ENCODE data around the gene ITPR2.
A peak's percentile ranks its signal among the peaks of the same experiment; 100 is the strongest.
"Not testable (repeated sequence)": the region's sequence is repeated elsewhere in the genome, so short reads cannot be mapped to it uniquely, and the experiment has no call there.

The ITPR2 gene

GRCh38 chr12:26755362-26755761 lies 77.6 kb downstream of the ITPR2 start:
- not testable (repeated sequence) for DNase-seq (ENCODE audit: low spot score)

- no peak for DNase-seq (ENCODE audit: low spot score)
These were observed 78.8 kb downstream of the ITPR2 start for GRCh38 chr12:26754148-26754547.

DNA sequence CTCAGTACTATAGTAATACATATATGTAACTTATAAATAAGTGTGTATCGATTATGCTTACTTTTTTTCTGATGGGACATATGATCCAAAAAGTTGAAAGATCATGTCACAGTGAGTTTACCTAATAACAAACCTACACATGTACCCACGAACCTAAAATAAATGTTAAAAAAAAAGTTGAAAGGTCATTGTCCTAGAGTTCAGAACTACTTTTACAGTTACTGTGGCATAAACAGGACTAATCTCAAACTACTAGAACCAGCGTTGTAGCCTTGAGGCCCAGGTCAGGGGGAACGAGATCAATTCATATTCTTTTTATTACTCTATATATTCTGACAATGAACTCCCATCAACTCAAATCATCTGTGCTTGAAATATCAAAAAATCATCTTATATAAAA lies 81.8 kb downstream of the ITPR2 start:
- DNase-seq (ENCODE audit: low spot score), result no peak

DNA sequence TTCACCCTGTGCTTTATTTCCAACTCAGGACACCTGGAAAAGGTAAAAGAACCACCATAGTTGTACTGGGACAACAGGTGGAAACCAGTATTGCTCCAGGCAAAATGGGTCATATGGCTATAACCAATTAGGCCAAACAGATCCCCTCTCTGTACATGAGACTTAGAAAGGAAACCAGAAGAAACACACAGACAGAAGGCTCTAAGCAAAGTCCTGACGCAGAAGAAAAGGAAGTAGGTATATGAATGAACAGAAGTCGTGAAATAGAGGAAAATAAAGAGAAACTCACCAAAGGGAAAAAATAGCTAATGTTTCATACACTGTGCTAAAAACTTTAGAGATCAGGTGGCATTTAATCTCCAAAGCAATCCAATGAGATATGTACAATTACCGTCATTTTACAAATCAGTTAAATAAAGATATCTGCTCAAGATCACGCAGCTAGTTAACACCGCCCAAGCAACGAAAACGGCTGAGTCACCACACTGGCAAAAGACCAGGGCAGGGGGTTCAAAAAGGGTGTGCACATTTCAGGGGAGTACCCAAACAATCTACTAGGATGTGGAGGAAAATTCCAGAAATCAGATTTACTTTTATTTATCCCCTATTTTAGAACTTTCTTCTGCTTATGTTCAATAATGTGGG lies 82.3 kb downstream of the ITPR2 start:
- no peak for DNase-seq (ENCODE audit: low spot score)

- DNase-seq (ENCODE audit: low spot score), result peak; percentile 9
These were observed 83.2 kb downstream of the ITPR2 start for GRCh38 chr12:26749781-26750180.

DNA sequence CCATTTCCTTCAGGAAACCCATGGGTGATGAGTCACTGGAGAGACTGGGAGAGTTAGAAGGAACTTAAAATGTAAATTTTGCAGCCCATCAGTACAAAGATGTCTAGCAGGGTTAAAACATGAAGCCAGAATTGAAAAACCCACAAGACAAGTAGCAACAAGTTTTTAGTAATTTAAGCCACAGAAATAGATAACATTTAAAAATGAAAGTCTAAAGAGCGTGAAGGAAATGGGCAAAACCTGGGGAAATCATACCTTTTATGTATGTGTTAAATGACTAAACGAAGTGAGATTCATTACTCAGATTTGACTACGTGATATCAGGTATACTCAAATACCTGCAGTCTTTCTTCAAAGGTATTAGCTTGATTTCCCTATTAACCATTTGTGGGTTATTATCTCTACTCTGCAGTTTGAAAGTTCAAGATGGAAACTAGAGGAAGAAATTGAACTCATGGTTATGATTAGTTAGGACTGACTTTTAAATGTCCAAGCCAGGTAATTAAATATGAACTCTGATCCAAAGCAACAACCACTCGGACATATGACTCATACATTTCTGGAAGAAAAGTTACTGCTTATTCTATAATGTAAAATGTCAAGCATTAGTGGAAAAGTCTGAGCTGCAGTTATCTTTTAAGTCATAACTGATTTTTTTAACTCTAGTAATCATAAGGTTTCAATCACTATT lies 84.1 kb downstream of the ITPR2 start:
- peak; percentile 29 for DNase-seq (ENCODE audit: low spot score)

DNA sequence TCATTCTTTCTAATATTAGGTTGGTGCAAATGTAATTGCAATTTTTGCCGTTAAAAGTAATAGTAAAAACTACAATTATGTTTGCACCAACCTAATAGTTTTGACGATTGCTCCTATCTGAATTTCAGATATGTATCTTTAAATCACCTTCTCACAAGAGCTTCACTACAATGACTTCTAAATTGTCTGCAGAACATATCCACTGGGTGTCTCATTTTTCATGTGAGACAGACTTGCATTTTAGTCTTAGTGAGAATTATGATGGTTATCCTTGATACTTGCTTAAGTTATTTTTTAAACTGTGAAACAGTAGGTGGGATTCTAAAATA lies 84.6 kb downstream of the ITPR2 start:
- DNase-seq (ENCODE audit: low spot score), result no peak

DNA sequence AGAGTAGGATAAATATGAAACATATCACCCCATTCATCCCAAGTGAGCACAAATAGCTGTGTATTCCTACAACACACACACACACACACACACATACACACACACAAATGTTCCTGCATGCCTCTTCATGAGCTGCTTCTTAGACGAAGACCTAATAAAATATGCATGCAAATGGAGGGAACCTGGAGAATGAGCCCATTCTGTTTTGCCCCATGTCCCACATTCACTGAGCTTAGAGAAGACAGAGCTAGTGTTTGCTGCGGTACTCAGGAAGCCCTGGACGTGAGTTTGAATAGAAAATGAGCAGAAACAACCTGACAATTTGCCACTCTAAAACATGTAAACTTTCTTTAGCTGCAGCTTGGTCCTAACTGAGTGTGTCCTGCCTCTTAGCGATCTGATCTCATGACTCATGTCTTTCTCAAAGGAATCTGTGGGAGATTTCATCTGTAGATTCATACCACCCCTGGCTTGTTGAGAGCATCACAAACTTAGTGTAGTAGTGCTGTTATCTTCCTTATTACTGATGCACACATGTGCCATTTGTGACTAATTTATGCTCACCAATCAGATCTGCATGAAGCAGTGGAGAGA lies 86.8 kb downstream of the ITPR2 start:
- DNase-seq (ENCODE audit: low spot score), result peak; percentile 16

DNA sequence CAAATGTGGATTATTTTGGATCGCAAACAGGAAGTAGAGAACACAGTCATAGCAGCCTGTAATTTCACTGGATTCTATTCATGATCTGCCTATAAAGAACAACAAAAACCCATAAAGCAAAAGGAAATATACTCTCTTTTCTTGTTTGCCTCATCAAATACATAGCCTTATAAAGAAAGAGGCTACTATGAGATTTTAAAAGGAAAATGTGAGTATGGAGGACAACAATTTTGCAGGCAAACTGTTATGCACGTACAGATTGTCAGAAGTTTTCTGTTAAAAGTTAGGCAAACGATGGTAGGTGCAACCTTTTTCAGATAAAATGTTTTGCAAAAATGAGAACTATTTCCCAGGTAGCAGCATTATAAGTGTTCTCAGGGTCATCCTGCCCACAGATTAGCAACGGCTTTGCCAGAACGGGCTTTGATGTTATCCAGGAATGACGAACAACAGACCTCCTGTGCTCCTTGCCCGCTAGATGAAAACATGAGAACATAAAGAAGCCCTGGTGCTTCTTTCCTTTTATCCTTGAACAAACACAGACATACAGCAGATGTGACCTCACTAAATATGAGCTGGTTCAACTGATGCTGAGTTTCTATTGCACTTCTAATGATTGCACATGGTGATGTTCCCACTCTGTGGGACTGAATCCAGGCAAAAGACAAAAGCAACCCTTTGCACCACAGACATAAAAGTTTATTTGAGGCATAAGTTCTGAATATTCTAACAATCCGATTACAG lies 88.1 kb downstream of the ITPR2 start:
- no peak for DNase-seq (ENCODE audit: low spot score)

- DNase-seq (ENCODE audit: low spot score), result no peak
These were observed 88.9 kb downstream of the ITPR2 start for GRCh38 chr12:26744042-26744626.

GRCh38 chr12:26741584-26742227 lies 91.3 kb downstream of the ITPR2 start:
- DNase-seq (ENCODE audit: low spot score), result no peak

DNA sequence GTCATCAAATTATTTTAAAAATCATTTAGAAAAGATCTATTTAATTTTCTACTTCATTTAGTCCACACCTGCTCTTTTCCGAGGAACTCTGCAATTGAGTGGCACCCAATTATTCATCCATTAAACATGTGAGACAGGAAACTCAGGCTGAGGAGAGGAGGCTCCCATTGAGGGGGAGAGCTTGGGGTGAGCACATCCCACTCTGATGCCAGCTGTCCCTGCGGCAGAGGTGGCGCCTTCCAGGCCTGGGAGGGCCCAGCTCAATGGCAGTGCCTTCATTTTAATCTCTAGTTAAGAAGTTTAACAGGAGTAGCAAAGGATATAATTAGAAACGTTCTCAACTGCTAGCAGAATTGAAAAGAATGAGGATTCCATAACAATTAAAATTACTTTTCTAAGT lies 92.0 kb downstream of the ITPR2 start:
- DNase-seq (ENCODE audit: low spot score), result no peak

DNA sequence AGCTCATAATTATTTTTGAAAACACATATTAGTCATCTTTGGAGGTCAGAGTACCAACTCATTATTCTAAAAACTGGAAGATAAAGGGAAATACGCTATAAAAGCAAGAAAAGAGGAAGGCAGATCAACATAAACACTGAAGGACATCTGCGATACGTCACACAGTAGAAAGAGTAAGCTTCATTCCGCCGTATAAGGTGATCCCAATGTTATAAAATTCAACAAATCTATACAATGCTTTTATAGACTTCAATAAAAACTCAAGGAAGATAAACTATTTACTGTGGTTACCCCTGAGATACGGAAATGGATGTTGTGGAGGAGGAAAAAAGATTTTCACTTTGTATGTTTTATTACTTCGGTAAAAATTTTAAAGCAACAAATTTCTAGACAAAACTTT lies 92.6 kb downstream of the ITPR2 start:
- DNase-seq (ENCODE audit: low spot score), result no peak

DNA sequence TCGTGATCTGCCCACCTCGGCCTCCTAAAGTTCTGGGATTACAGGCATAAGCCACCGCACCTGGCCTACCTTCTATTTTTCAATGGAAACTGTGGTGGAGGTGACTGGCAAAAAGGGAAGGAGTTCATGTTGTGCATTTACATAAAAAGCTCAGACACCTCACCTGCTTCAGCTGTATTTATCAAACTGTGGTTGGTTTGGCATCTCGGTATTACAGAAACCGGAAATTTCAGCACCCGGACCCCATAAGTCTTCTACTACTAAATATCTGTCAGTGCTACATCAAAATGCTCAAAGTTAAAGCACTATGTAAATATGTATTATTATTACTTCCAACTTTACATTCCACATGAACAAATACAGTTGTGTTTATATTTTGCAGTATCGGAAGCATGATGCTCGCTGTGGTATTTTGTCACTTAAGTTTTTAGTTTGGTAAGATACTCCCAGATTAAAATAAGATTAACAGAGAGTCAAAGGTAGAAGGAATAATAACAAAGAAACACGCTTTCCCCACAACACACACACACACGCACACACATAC lies 95.4 kb downstream of the ITPR2 start:
- no peak for DNase-seq (ENCODE audit: low spot score)

DNA sequence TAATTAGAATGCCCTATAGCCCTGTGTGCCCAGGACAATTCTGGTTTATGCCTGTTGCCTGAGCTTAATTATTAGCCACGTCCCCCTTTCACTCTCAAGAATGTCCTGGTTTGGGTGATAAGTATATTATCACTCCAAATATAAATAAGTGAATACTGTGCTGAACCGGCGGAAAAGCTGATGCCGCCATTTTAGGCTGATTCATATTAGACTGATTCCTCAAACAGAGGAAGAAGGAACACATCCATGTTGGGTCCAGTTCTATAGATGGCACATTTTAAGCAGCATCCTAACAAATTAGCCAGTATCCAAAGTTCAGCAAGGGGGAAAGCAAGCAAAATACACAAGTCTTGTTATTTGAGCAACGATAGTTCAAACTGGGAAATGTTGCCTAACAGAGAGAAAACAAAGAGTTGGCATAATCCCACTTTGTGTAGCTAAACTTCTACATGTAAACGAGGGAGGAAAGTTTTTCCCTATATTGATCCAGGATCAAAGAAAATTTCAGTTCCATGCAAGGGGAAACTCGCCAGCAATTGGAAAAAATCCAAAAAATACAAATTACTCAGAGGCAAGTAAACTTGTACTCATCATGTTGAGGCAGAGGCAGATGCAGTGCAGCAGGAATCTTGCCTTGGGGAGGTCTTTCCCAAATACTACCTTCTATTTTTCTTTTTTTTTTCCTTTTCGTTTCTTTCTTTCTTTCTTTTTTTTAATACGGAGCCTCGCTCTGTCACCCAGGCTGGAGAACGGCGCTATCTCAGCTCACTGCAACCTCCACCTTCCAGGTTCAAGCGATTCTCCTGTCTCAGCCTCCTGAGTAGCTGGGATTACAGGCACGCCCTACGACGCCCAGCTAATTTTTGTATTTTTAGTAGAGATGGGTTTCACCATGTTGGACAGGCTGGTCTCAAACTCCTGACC lies 96.2 kb downstream of the ITPR2 start:
- no peak for DNase-seq (ENCODE audit: low spot score)

DNA sequence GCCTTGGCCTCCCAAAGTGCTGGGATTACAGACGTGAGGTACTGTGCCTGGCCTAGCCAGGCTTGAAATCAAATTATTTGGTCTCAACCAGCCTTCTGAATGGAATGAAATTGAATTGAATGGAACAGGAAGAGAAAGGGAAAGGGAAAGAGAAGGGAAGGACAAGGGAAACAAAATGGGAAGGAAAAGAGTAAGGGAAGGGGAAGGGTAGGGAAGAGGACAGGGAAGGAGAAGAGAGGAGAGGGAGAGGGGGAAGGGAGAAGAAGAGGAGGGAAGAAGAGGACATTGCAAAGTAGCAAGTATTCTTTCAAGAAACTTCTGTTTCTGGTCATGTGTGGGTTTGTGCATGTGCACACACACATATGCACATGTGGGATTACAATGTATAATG lies 97.8 kb downstream of the ITPR2 start:
- DNase-seq (ENCODE audit: low spot score), result no peak

- DNase-seq (ENCODE audit: low spot score), result no peak
These were observed 98.3 kb downstream of the ITPR2 start for GRCh38 chr12:26734510-26735248.

- no peak for DNase-seq (ENCODE audit: low spot score)
These were observed 100.7 kb downstream of the ITPR2 start for GRCh38 chr12:26732005-26732908.

Data from activated CD4-positive, alpha-beta T cell treated with anti-CD3 and anti-CD28 coated beads, Interleukin-2, Interleukin-4, amounts not matched to agents 100 ng/mL and 50 ng/mL, durations not matched to agents 16 hours and 8 hours (primary cell).